ENCODE measurements around the gene ARMC3.

ARMC3 gene

GRCh38 chr10:23080262-23080661 is 152.4 kb downstream of the ARMC3 start:
- DNase-seq, result no peak

GRCh38 chr10:23081221-23081750 is 153.4 kb downstream of the ARMC3 start:
- no peak for DNase-seq

GRCh38 chr10:23081891-23082290 is 154.0 kb downstream of the ARMC3 start:
- DNase-seq, result no peak
